HG03135 (cell line): Measurements from ENCODE around the gene COG5.
"Not testable (repeated sequence)": the region's sequence is repeated elsewhere in the genome, so short reads cannot be mapped to it uniquely, and the experiment has no call there.

Experiments used
- ATAC-seq: cut with Tn5 transposase; IDR thresholded peaks from one replicate; pipeline ENCODE4 v1.9.1; 2021; ENCODE audit warnings: mild to moderate bottlenecking, moderate library complexity; ENCODE audit not compliant: unreplicated experiment

COG5 gene

GRCh38 chr7:107233174-107233573, 330.5 kb downstream of the COG5 start:
- no peak for ATAC-seq

GRCh38 chr7:107232568-107233090, 331.1 kb downstream of the COG5 start:
- no peak for ATAC-seq

- ATAC-seq, result no peak
These were observed 333.4 kb downstream of the COG5 start for GRCh38 chr7:107230334-107230733.

GRCh38 chr7:107228291-107228690, 335.4 kb downstream of the COG5 start:
- no peak for ATAC-seq

GRCh38 chr7:107224374-107225223, 339.1 kb downstream of the COG5 start:
- no peak for ATAC-seq

GRCh38 chr7:107220806-107221205, 342.9 kb downstream of the COG5 start:
- not testable (repeated sequence) for ATAC-seq

- ATAC-seq, result no peak
These were observed 343.4 kb downstream of the COG5 start for GRCh38 chr7:107220356-107220755.

- no peak for ATAC-seq
These were observed 344.0 kb downstream of the COG5 start for GRCh38 chr7:107219563-107220244.

GRCh38 chr7:107213945-107214344, 349.8 kb downstream of the COG5 start:
- ATAC-seq, result no peak

GRCh38 chr7:107213193-107213788, 350.4 kb downstream of the COG5 start:
- ATAC-seq, result no peak

- ATAC-seq, result no peak
These were observed 351.0 kb downstream of the COG5 start for GRCh38 chr7:107212725-107213124.

- no peak for ATAC-seq
These were observed 353.3 kb downstream of the COG5 start for GRCh38 chr7:107210400-107210799.

GRCh38 chr7:107209565-107209964, 354.2 kb downstream of the COG5 start:
- no peak for ATAC-seq

- ATAC-seq, result no peak
These were observed 355.2 kb downstream of the COG5 start for GRCh38 chr7:107208563-107208962.

GRCh38 chr7:107208024-107208521, 355.6 kb downstream of the COG5 start:
- ATAC-seq, result no peak

GRCh38 chr7:107207459-107207858, 356.3 kb downstream of the COG5 start:
- ATAC-seq, result no peak

- no peak for ATAC-seq
These were observed 357.0 kb downstream of the COG5 start for GRCh38 chr7:107206706-107207105.

- ATAC-seq, result no peak
These were observed 357.6 kb downstream of the COG5 start for GRCh38 chr7:107206136-107206535.

- no peak for ATAC-seq
These were observed 360.1 kb downstream of the COG5 start for GRCh38 chr7:107203607-107204006.

GRCh38 chr7:107201795-107202450, 361.8 kb downstream of the COG5 start:
- no peak for ATAC-seq
